ENCODE data around the gene SLC38A3. TPM values are rescaled to one million over a fixed set of nuclear protein-coding genes. Genes with fewer than 3 reads are reported as not detected.
A peak's percentile ranks its signal among the peaks of the same experiment; 100 is the strongest.

The SLC38A3 gene
- total and polyA plus RNA-seq, 2 donors (not counting 1 experiment from before 2014, with no cell fraction given) = not detected

DNA sequence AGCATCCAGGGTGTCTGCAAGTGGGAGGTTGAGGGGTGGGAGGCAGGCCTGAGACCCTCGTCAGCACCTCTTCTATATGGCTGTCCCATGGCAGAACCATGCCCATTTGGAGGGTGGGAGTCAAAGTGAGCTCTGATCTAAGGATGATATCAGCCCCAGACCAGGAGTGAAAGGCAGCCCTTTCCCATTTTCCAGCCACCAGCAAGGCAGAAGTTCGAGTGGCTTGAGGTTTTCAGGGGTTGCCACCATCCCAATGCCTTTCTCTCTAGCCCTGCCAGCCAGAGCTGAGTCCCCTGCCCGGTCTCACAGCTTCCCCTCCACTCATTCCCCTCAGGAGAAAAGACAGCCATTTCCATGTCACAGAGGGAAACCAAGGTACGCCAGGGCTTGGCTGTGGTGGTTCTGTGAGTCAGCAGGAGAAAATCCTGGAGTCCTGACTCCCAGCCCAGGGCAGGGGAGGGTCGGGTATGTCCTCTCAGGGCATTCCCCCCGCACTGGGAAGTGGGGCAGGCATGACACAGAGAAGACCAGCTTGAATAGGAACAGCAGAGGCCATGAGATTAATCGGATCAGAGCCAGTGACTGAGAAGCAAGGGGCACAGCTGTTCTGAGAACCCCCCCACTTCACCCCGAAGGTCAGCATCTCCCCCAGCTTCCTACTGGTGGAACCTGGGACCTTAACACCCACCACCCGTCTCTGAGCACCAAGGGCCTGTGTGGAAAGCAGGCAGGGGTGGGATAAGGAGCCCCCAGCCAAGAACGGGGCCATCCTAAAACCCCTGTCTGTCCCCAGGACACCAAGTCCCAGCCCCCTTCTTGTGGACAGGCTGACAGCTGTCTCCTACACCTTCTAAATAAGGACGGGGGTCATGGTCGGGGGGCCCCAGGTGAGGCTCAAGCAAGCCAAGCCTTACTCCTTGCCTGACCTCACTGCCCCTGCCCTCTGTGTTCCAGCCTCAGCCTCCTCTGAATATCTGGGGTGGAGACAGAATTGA is 965 bp upstream of the SLC38A3 start:
- ATAC-seq (ENCODE audit: low read depth) (no peak), DNase-seq (no peak)
- Histone ChIP-seq H3K79me2 (ENCODE audit: control insufficient read depth, insufficient read depth, low read length) (no peaks in the 10 kb centered on the region), H3K4me1 (ENCODE audit: control insufficient read depth in 2 of 2, insufficient read depth in 2 of 2, low read length in 2 of 2) (peaks cover 15 to 23% of the 10 kb centered on the region in 2 donors), H3K4me3 (ENCODE audit: control extremely low read depth in 1 of 5, extremely low read depth in 1 of 5, insufficient read depth in 1 of 5, low read depth in 2 of 5, low read length in 4 of 5) (no peak overlapping the region), H3K27me3 (replicated peaks in 1 of 4; ENCODE audit: control extremely low read depth in 1 of 4, control insufficient read depth in 3 of 4, insufficient read depth in 4 of 4, low read length in 3 of 4) (peaks cover 0 to 66% (median 26%) of the 10 kb centered on the region in 4 experiments), H2AFZ (ENCODE audit: insufficient read depth, low read depth, low read length, poor library complexity, severe bottlenecking) (no peak overlapping the region), H3K36me3 (replicated peaks in 1 of 2; ENCODE audit: control extremely low read depth in 1 of 2, control insufficient read depth in 1 of 2, extremely low read depth in 1 of 2, insufficient read depth in 2 of 2, low read length in 1 of 2) (no peaks in the 10 kb centered on the region), H3K9me3 (ENCODE audit: control extremely low read depth in 1 of 3, control insufficient read depth in 2 of 3, insufficient read depth in 1 of 3, low read length in 2 of 3) (peaks cover 0 to 14% (median 0%) of the 10 kb centered on the region in 3 donors), H3K27ac (ENCODE audit: low read length in 2 of 2) (no peak overlapping the region), H3K4me2 (replicated peaks; ENCODE audit: low read depth, low read length, poor library complexity, severe bottlenecking) (peak overlapping the region; percentile 33), H4K20me1 (ENCODE audit: control insufficient read depth, insufficient read depth, low read length, poor library complexity, severe bottlenecking) (no peaks in the 10 kb centered on the region), H3K9ac (ENCODE audit: low read length) (no peak overlapping the region)
- intact Hi-C loops (cut with micrococcal nuclease) = no loop called here
- Mint-ChIP-seq H3K4me1 (peaks cover 2% of the 10 kb centered on the region), H3K9me3 (ENCODE audit: insufficient read depth) (no peaks in the 10 kb centered on the region), H3K27me3 (peaks cover 47% of the 10 kb centered on the region), H3K27ac (no peak overlapping the region), H3K4me3 (peak overlapping the region; percentile 19)
- POLR2A ChIA-PET = no interaction called here
- TF ChIP-seq, protein P1, sequence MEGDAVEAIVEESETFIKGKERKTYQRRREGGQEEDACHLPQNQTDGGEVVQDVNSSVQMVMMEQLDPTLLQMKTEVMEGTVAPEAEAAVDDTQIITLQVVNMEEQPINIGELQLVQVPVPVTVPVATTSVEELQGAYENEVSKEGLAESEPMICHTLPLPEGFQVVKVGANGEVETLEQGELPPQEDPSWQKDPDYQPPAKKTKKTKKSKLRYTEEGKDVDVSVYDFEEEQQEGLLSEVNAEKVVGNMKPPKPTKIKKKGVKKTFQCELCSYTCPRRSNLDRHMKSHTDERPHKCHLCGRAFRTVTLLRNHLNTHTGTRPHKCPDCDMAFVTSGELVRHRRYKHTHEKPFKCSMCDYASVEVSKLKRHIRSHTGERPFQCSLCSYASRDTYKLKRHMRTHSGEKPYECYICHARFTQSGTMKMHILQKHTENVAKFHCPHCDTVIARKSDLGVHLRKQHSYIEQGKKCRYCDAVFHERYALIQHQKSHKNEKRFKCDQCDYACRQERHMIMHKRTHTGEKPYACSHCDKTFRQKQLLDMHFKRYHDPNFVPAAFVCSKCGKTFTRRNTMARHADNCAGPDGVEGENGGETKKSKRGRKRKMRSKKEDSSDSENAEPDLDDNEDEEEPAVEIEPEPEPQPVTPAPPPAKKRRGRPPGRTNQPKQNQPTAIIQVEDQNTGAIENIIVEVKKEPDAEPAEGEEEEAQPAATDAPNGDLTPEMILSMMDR (IDR thresholded peaks at IDR 0.05) = no peak
- TF ChIP-seq EZH2 (IDR thresholded peaks at IDR 0.05; ENCODE audit: borderline replicate concordance, insufficient read depth, low read depth, low read length, poor library complexity, severe bottlenecking) = no peak
- 74% methylated on average over 9 of the region's 12 CpGs for WGBS (ENCODE audit: insufficient coverage)
- CTCF ChIA-PET = interaction anchor here (0.6 to 4.3 kb wide), 2 partner anchors 9 to 244 kb away, joined by 3 to 27 read pairs; no protein-coding TSS in a partner anchor

All from B cell (primary cell).